GM19238 (cell line): ENCODE measurements around the gene C21orf58.
"Not testable (repeated sequence)": the region's sequence is repeated elsewhere in the genome, so short reads cannot be mapped to it uniquely, and the experiment has no call there.

Source experiments
- DNase-seq: peaks from one replicate; pipeline ENCODE4 v3.0.0; 2011; ENCODE audit warnings: low spot score; ENCODE audit not compliant: insufficient read length

The C21orf58 gene

DNA sequence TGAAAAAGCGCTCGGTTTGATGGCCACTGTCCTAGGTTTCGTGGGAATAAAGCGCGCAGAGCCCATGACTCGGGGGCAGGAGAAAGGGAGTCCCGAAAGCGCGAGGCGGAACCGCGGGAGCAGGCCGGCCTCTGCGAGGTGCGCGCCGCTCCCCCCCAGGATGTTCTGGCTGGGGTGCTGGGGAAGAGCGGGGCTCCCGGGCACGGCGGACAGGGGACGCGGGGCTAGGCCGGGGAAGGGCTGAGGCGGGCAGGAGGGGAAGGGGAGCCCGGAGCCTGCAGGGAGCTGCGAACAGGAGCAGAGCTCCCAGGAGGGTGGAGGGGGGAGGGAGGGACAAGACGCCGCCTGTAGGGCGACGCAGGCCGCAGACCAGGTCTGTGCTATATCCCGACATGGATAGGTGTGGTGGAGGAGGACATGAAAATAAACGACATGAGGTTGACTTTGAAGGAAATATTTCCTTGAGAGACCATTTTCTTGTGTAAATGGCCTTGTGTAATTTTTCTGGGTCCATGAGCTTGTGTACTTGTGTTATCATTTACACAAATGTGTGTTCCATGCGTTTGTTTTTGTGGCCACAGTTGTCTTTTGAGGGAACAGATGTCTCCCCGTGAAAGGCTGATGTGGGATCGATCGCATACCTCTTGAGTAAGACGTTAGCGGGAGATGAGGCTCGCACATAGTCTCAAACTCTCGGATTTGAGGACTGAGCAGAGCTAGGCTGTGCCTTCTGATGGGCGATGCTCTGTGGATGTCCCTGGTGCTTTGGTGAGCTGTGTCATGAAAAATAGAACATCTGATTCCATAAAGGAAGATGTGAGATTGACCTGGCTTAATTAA lies 1.6 kb upstream of the C21orf58 start:
- DNase-seq = peak; percentile 60

DNA sequence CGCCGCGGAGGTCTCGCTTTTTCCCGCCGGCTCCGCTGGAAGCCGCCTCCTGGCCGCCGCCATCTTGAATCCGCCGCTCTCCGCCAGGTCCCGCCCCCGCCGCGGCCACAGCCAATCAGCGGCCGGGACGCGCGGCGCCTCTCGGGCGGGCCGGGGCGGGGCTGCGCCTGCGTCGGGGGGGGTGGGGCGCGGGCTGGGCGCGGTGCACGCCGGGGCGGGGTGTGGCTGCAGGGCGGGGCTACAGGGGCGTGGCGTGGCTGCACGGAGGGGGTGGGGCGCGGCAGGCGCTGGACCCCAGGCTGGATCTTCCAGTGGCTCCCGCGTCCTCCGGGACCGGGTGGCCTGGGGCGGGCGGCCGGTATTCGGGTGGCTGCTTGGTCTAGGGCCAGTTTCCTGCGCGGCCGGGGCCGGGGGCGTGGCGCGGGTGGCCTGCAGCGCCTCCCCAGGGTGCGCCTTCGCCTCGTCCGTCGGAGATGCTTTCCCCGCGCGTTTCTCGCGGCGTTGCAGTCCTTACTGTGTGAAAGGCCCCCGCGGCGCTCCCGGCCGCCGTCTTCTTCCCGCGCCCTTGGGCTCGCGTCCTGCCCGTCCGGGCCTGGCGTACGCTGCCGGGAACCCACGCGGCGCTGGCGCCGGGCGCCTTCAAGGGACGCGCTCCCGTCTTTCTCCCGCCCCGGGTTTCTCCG lies 861 bp upstream of the C21orf58 start:
- DNase-seq = peak; percentile 87

DNA sequence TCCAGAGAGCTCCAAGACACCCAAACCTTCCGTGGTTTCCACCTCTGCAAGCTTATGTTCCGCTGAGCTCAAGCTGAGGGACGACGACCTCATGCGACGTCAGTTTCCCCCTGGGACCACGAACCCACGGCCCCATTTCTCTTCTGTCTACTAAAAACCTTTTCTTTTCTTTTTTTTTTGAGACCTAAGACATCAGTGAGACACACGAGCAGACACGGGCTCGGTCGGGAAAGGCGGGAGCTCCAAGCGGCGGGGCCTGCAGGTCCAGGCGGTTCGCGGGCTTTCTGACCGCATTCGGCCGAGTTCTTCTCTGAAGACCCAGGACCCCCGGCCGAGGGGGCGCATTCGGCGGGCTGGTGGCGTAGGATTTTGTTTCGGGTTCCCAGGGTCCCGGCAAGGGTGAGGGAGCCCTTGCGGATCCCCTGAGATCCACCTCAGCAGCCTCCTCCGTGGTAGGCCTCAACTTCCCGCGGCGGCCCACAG lies 402 bp downstream of the C21orf58 start:
- no peak for DNase-seq

DNA sequence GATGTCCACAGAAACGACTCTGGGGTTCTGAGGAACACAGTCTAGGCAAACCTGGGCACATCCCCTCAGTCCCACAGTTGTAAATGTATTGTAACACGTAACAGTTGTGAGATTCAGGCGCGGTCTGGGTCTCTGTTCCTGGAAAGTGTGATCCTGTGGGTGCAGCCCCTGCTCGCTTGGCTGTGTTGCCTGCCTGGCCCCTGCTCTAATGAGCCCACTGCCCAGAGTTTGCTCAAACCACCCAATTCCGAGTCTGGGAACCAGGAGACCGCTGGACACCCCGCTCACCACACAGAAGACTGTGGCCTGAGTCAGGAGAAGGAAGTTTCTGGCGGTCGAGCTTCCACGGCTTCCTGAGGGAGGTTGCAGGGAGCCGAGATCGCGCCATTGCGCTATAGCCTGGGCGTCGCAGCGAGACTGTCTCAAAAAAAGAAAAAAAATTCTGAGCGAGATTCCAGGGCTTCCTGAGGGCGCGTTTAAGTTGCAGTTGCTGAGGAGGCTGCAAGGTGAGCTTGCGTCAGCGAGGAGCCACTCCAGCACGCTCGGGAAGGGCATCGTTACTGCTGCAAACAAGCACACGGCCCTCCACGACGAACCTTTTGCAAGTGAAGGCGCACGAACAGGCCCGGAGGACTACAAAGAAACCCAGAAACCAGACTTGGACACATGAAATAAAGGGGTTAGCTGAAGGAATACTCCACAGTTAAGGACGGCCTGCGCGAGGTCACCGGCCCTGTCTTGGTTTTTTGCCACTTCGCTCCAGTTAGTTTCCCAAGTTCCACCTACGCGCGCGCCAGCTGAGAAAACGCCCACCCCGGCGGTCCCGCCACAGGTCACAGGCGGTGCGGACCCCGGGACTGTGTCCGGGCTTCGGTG lies 1.1 kb downstream of the C21orf58 start:
- no peak for DNase-seq

DNA sequence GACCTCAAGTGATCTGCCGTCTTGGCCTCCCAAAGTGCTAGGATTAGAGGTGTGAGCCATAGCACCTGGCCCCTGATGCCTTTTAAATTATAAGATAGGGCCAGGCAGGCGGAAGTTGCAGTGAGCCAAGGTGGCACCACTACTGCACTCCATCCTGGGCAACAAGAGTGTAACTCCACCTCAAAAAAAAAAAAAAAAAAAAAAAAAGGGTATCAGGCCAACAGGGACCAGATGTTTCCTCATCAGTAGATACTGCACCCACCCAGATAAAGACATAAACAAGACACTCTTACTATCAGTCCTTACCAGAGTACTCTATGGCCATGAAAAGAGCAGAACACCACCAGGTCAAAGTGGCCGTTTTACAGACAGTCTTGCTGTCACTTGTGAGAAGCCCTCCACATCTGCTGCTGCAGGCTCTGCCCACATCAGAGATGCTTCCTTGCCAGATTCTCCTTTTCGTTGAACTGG lies 3.3 kb downstream of the C21orf58 start:
- DNase-seq = no peak

DNA sequence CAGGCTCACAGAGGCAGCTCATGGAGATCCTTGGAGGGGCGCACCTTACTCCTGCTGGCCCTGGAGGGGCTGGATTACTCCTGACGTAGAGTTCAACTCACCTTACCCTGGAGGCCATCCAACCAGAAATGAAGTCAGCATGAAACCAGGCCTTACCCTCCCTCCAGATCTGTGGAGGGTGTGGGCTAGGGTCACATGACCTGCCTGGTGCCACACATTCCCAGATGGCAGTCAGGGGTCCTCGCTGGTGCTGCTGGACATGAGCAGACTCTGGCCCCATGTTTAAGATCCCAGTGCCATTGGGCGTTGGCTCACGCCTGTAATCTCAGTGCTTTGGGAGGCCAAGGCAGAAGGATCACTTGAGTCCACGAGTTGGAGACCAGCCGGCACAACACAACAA lies 4.5 kb downstream of the C21orf58 start:
- DNase-seq = no peak

DNA sequence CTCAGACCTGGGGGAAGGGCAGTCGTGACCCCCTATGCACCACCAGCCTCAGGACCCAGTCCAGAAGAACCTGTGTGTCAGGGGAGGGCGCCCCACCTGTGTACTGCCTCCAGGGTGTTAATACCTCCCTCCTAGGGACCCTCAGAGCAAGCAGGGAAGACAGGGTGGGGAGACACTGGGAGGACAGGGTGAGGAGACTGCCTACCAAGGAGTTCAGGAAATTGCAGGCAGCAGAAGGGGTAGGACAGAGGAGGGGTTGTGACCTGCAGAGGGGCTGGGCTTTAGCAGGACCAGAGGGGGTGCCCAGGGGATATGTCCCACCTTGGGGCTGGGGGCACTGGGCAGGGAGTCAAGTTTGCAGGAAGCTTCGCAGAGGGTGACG lies 5.2 kb downstream of the C21orf58 start:
- no peak for DNase-seq

DNA sequence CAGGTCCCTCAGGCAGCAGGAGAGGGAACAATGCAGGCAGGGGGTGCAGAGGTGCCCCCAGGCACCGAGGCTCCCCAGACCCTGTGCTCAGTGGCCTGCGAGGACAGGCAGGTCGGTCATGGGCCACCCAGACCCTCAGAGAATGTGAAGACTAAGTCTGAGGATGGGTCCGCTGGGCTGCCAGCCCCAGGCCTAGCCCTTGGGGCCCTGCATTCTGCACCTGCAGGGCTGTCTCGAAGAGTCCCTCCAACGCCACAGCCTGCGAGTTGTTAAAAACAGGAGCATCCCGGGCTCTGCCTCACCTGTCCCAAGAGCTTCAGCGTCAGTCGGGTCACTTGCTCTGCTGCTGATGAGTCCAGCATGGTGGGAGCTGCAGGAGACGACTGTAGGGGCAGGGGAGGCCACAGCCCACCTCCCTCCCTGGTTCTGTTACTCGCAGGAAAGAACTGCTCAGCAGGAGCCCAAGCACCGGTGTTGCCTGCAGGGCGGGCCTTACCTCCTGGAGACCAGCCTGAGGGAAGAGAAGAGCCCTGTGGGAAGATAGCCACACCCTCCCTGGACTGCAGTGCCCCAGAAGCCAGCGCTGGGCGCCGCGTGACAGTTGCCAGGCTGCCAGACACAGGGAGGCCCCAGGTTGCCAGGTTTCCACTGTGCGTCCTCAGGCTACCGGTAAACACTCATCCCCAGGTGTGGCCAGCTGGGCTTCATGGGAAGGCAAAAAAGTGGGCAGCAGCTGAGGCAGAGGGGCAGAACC lies 5.8 kb downstream of the C21orf58 start:
- no peak for DNase-seq

DNA sequence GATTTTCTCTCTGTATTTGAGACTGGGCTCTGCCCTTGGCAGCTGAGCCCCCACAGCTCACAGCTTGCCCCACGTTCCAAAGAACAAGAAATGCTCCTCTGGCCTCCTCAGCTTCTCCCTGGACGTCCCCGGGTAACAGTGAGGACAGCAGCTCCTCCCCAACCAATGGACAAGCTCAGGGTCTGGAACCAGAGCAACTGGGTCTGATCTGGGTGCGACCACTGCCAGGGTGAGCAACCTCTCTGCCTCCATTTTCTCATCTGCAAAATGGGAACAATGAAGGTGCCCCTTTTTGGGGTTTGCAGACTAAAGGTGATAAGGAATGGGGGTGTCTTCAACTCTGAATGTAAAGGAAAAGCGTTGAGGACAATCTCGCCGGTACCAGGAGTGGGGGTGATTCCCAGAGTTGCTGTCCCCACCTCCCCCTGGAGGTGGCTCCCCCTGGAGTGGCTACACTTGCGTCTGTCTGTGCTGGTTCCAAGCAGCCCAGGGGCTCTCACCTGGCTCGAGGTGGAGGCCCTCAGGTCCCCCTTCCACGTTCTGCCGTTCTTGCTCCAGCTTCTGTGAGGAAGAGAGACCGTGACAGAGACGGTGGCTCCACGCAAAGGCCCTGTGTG lies 6.9 kb downstream of the C21orf58 start:
- no peak for DNase-seq

DNA sequence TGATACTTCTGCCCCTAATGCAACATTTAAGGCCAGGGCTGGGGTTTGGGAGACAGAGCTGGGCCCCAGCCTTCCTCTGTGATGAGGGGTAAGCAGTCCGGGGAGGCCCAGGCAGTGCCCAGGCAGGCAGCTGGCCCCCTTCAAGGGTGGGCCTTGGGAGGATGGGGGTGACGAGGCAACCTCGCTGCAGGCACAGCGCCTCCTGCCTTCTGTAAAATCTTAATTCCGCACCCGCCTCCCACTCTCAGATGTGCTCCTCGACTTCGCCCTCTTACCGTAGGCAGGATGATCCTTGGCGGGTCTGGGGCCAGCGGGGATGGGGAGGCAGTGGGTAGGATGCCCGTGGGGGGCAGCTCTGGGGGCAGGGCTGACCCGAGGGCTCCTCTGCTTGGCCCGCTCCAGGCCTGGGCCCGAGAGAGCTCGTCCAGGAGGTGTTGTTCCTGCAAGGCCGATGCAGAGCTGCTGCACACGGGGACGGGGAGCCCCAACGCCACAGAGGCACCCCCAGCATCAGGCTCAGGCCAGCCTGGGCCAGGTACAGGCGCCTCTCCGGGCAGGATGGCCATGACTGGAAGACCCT lies 9.1 kb downstream of the C21orf58 start:
- no peak for DNase-seq

DNA sequence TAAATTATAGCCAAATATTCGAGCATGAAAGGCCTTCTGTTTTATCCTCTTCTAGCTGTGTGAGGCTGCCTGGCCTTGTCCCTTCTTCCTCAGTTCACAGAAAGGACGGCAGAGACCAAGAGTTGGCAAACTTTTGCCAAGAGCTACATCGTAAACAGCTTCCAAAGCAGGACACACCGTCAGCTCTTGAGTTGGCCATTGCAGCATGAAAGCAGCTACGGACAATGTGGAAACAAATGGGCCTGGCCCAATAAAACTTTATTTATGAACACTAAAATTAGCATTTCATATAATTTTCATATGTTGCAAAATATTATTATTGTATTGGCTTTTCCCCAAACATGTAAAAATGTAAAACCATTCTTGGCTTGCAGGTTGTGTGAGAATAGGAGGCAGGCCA lies 10.7 kb downstream of the C21orf58 start:
- no peak for DNase-seq

DNA sequence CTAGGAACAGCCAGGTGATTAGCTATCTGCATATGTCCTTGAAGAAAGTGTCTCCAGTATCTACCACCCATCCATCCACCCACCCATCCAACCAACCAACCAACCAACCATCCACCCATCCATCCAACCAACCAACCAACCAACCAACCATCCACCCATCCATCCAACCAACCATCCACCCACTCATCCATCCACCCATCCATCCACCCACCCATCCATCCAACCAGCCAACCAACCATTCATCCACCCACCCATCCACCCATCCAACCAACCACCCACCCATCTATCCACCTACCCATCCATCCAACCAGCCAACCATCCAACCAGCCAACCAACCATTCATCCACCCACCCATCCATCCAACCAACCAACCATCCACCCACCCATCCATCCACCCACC lies 12.1 kb downstream of the C21orf58 start:
- no peak for DNase-seq

DNA sequence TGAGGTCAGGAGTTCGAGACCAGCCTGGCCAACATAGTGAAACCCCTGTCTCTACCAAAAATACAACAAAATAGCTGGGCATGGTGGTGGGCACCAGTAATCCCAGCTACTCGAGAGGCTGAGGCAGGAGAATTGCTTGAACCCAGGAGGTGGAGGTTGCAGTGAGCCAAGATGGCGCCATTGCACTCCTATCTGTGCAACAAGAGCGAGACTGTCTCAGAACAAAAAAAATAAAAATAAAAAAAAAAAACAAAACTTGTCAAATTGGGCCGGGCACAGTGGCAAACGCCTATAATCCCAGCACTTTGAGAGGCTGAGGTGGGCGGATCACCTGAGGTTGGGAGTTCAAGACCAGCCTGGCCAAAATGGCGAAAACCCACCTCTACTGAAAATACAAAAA lies 13.4 kb downstream of the C21orf58 start:
- not testable (repeated sequence) for DNase-seq

DNA sequence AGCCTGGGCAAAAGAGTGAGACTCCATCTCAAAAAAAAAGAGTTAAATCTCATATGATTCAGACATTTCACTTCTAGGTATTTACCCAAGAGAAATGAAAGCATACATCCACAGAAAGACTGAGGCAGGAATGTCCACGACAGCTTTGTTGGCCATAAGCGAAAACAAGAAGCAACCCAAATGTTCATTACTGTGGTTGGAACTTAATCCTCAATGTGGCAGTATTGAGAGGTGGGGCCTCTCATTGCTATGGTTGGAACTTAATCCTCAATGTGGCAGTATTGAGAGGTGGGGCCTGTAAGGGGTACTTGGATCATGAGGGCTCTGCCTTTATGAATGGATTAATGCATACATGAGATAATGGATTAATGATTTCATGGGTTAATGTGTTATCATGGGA lies 15.2 kb downstream of the C21orf58 start:
- no peak for DNase-seq

DNA sequence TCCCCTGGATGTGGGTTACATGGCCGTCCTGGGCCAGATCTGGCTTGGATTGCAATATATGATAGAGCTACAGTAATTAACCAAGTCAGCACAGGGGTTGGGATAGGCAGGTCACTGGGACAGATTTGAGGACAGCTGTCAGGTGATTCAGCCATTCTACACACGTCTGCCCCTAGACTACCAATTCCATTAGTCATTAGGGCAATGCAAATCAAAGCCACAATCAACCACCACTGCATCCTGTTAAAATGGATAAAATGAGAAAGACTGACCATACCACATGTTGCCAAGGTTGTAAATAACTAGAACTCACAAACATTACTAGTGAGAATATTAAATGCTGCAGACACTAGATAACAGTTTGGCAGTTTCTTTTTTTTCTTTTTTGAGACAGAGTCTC lies 16.0 kb downstream of the C21orf58 start:
- no peak for DNase-seq

DNA sequence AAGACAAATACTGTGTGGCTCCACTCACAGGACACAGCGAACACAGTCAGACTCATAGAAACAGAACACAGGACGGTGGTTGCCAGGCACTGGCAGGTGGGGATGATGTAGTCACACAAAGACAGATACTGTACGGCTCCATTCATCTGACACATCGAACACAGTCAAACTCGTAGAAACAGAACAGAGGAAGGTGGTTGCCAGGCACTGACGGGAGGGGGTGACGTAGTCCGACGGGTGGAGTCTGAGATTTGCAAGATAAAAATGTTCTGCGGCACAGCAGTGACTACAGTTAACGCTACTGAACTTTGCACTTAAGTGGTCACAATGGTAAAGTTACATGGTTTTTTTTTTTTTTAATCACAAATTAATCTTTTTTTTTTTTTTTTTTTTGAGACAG lies 18.7 kb downstream of the C21orf58 start:
- no peak for DNase-seq

DNA sequence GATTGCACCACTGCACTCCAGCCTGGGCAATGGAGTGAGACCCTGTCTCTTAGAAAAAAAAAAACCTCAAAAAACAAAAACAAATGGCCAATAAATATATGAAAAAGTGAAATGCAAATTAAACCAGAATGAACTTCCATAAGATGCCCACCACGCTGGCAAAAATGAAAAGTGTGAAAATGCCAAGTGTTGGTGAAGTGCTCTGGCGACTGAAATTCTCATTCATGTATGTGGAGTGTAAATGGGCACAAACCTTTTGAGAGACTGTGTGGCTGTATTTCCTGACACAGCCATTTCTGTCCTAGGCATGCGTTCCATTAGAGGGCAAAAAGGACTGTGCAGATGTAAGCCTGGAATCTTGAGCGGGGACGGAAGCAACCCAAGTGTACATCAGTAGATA lies 19.2 kb downstream of the C21orf58 start:
- no peak for DNase-seq

DNA sequence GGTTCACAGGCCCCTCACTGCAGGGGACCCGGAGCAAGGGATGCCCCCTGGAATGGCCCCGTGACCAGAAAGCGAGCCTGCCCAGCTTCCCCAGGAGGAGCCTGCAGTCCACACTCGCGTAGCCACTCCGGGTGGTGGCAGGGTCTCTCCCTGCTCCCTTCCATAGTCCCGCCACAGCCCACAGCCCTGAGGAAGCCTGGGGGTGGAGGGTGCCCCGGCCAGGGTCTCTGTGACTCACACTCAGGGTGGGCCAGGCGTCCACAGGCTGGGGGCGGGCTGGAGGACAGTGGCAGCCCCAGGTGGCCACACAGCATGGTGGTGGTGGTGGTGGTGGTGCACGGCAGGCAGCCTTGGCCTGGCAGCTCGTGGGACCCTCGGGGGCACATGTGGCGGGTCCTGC lies 21.9 kb downstream of the C21orf58 start:
- no peak for DNase-seq

DNA sequence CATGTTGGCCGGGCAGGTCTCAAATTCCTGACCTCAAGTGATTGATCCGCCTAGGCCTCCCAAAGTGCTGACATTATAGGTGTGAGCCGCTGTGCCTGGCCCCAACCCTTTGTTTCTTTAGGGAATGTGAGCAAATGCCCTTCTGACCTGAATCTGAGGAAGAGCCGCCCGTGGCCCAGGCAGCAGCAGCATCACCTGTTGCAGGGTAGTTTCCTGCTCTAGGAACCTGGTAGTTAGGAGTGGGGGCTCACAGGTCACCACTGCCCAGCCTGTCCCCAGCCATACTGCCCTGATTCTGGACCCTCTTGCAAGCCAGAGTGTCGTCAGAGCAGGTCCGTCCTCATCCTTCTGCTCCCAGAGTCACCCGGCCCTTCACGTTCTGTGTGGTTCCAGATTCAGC lies 24.5 kb downstream of the C21orf58 start:
- no peak for DNase-seq
